Measurements from ENCODE around the gene GRAMD4.

GRAMD4 gene

GRCh38 chr22:46583571-46583970 lies 36.6 kb upstream of the GRAMD4 start:
- no peak for DNase-seq

GRCh38 chr22:46584081-46584921 lies 35.9 kb upstream of the GRAMD4 start:
- DNase-seq: peak; percentile 64

- DNase-seq: no peak
Observed at GRCh38 chr22:46585340-46586122, 34.7 kb upstream of the GRAMD4 start.

DNA sequence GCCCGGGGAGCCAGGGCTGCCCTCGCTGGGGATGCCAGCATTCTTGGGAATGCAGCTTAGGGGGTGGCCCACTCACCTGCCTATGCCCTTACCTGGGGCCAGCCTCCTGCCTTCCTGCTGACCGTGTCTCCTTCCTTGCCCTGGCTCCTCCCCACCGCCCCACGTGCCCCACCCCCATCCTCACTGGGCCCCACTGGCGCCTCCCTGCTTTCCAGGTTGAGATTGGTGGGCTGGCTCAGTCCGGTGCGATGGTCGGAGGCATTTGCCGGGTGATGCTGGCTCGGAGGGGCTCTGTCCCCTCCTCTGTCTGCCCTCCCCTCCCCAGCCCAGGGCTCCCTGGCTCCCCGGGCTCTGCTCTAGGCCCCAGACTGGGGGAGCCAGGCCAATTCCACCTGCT lies 34.1 kb upstream of the GRAMD4 start:
- no peak for DNase-seq

- no peak for DNase-seq
Observed at GRCh38 chr22:46586531-46587011, 33.6 kb upstream of the GRAMD4 start.

DNA sequence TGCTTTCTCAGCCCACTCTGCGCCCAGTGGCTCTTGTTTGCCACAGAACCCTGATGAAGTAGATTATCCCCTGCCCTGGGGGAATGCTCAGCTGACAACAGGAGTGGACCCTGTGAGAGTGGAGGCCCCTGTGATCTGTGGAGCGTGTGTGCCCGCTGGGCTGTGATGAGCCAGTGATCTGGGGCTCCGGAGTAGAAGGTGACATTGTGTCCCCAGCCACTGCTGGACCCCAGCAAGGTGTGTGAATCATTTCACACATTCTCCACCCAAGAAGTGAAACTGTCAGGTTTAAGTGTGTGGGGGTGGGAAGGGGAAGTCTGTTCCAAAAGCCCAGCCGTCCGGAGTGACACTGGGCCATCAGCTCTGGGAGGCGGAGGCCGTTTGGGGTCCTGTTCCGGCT lies 33.1 kb upstream of the GRAMD4 start:
- no peak for DNase-seq

DNA sequence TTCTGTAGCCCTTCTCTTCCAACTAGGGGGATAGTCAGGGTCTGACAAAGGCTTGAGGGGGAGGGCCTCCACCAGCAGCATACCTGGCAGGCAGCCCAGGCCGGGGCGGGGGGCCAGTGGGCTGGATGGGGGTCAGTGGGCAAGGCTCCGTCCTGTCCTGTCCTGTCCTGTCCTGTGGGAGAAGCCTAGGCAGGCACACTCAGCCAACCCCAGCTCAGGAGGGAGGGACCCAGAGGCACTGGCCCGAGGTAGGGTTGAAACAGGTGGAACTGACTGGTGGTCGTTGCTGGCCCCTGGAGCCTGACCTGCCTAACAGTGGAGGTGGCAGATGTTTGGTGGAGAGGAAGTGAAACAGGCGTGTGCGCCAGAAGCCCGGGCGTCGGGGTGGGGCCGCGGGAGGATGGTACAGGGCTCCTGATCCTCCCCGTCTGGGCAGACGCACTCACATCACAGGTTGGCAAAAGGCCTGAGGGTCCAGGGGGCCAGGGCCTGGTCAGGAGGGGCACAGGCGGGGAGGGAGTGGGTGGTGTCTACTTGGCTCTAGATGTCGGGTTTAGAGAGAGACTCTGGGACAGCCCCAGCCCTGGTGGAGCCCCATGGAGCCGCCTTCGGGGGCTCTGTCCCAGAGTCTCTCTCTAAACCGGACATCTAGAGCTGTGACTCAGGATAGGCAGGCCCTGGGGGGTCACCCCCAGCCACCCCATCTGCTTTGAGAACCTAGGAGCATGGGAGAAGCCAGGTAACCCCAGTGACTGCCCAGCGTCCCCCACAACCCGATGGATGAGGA lies 32.5 kb upstream of the GRAMD4 start:
- DNase-seq: peak; percentile 11

GRCh38 chr22:46588279-46589140 lies 31.7 kb upstream of the GRAMD4 start:
- DNase-seq: no peak

- no peak for DNase-seq
Observed at GRCh38 chr22:46589141-46589748, 30.9 kb upstream of the GRAMD4 start.

- DNase-seq: no peak
Observed at GRCh38 chr22:46589871-46590271, 30.3 kb upstream of the GRAMD4 start.

DNA sequence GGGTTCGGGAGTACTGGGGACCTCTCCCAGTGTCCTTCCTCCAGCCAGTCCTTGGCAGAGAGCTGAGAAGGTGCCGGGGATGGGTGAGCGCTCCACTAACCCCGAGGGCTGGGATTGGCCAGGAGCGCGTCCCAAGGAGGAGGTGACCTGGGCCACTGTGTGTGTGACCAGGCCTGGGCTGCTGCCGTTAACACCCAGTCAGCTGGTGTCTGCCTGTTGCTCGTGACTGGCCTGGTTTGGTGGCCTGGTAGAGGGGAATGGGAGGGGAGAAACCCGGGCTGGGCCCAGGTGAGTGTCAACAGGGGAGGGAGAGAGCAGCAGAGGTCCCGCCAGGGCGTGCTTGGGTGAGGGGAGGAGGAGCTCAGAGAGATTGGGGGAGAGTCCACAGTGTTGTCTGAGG lies 29.9 kb upstream of the GRAMD4 start:
- DNase-seq: no peak

DNA sequence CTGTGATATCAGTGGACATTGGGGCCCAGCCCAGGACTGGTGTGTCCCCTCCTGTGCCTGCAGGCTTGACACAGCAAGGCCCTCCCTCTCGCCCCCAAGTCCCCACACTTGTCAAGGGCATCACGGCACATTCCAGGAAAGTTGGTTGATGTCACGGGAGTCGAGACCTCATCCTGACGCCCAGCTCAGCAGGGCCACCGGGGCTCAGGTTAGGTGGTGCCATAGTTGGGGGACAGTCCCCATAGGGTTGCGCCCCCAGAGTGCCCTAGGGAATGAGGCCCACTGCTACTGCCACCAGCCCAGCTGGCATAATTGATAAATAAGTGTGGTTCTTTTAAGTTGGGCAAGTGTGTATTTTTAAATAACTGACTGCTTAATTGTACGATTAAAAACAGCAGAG lies 28.3 kb upstream of the GRAMD4 start:
- DNase-seq: no peak

- DNase-seq: no peak
Observed at GRCh38 chr22:46592390-46592872, 27.8 kb upstream of the GRAMD4 start.

DNA sequence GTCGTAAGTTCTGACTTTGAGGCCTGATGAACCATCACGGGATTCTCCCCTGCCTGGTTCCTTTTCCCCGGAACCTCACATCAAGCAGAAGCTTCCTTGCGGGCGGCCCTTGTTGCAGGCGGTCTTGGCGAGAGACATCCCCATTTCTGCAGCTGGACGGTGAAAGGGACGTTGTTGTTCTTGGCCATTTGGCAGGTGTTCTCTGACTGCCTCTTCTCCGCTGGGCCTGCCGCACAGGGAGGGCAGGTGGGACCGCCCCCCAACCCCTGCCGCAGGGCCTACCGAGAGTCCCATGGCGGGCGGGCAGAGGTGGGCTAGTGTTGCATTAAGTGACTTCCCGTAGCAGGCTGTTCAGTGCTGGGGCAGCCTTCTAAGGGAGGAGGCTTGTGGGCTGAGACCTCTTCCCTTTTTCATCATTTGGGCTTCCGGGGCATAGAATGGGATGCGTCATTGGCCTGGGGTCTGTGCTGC lies 26.9 kb upstream of the GRAMD4 start:
- DNase-seq: no peak

GRCh38 chr22:46593996-46594946 lies 25.9 kb upstream of the GRAMD4 start:
- no peak for DNase-seq

DNA sequence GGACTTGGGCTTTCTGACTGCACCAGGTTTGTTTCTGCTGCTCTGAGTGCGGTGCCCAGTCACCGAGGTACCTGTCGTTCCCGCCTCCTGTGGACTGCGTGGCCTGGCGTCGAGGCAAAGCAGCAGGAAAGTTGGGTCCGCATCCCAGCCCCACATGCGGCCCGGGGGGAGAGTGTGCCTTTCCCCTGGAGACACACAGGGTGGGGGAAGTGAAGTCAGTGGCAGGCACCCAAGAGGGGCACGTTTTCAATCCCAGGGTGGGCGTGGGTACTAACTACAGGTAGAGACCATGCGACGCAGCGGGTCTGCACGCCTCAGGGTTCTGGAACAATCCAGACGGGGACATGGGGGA lies 25.3 kb upstream of the GRAMD4 start:
- no peak for DNase-seq

GRCh38 chr22:46595545-46595944 lies 24.6 kb upstream of the GRAMD4 start:
- no peak for DNase-seq

DNA sequence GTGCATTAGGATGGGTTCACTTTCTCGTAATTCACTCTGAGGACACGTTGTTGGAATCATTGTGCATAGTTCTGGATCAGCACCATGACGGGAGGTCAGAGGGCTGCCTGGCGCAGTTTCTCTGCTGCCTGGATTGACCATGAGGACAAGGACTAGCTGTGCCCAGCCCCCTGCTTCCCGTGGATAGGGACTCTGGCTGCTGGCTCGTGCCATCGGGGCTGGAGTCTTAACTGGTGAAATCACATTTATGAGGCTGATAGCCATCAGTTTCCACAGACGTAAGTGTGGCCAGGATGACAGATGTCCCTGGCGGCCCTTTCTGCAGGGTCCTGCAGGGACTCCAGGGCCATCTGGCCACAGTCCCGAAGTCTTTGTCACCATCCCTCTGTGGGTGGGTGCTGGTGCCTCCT lies 24.1 kb upstream of the GRAMD4 start:
- DNase-seq: no peak

DNA sequence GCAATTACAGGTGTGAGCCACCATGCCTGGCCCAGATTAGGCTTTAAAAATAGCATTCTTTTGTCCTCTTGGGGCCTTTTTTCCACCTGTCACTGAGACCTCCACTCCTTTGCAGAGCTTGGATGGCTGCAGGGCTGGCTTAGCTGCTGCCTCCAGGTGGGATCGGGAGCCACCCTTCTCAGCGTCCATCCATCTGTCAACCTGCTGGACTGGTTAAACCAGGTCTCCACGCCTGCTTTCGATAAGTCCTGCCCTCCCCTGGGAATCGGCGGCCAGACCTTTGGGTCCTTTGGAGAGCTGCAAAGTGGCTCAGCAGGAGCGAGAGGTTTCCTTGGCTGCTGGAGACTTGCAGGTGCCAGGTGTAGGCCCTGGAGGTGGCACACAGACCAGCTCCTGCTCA lies 23.4 kb upstream of the GRAMD4 start:
- no peak for DNase-seq

GRCh38 chr22:46598224-46598623 lies 22.0 kb upstream of the GRAMD4 start:
- no peak for DNase-seq

All from NCI-H2171 treated with DMSO at 0.1 percent for 48 hours (cell line).